ENCODE measurements around the gene PHC2. TPM values are rescaled to one million over a fixed set of nuclear protein-coding genes. Genes with fewer than 3 reads are reported as not detected.

Gene PHC2
- total RNA-seq, 1 experiment from 2014 or later: 71.9 TPM

DNA sequence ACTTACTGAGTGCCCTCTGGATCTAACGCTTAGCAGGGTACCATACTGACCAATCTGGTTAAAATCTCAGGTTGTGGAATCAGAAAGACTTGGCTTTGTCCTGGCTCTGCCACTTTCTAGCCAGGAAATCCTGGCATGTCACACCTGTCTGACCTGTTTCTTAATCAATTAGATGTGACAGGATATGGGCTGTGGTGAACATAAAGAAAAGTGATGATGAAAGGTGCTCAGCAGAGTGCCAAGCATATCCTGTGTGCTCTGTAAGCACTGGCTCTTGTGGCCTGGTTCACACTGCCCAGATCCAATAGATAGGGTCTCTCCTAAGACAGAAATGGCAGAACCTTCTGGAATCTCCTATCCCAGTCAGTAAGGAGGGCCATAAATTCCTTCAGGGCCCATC is 53.9 kb downstream of the PHC2 start:
- in situ Hi-C loops (cut with HindIII; ENCODE audit: low sequenced_read_pairs): no loop called here
- no peak for DNase-seq (ENCODE audit: low spot score)

DNA sequence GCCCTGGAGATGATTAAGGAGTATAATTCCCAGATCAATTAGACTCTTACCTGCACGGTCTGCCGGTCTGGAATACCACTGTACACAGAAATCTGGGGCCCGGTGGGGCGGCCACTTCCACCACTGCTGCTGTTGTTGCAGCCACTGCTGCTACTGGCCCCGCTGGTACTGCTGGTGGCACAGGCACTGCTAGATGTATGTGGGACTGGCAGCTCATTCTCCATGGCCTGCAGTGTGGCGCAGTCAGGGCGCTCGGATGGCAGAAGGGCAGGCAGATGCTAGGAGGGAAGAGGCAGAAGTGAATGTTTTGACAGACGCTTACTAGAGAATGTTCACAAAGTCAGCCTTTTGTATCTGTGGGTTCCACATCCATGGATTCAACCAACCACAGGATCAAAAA is 55.6 kb downstream of the PHC2 start:
- in situ Hi-C loops (cut with HindIII; ENCODE audit: low sequenced_read_pairs): no loop called here
- DNase-seq (ENCODE audit: low spot score): peak; percentile 50

DNA sequence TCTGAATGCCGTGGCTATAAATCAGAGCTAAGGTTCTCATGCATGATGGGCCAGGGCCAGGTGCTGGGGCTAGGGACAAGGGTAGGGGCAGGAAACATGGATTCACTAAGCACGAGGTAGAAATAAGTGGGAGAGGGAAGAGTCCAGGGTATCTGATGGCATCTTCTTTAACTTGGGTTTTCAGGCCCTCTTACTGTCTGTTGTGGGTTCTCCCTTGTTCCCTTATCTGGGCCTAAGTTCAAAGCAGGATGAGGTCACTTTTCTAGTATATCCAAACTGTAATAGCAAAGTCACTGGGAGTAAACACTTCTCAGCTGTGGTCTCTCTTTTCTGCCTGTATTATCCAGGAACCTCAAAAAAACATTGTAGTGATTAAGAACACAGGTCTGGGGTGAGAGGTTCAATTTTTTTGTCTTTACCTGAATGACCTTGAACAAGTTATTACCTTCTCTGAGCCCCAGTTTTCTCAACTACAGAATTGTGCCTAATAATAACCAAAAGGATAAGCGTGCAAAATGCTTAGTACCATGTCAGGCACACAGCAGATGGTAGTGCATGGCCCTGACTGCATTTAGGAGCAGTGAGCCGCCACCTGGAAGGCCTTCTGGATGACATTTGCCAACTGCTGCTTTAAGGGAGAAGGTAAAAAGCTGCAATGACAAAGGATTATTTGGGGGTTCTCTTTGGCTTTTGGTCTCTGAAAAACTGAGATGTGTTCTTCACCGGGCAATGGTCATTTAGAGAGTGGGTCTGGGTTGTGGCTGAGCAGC is 56.4 kb downstream of the PHC2 start:
- in situ Hi-C loops (cut with HindIII; ENCODE audit: low sequenced_read_pairs): no loop called here
- peak; percentile 81 for DNase-seq (ENCODE audit: low spot score)

DNA sequence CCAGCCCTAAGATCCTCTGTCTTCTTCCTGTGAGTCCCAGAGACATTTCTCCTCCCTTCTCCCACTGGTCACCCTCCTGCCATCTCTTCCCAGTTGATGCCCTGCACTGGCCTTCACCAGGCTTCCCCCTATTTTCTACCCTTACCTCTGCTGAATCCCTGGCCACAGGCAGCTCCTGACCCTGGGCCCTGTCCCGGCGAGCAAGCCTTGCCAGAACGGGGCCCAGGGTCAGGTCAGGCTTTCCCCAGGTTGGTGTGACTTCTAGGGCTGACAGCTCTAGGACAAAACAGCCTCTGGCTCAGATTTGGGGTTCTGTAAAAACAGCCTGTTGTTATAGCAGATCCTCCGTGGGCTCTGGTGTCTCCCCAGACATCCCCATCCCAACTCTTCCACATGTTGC is 57.3 kb downstream of the PHC2 start:
- in situ Hi-C loops (cut with HindIII; ENCODE audit: low sequenced_read_pairs): no loop called here
- no peak for DNase-seq (ENCODE audit: low spot score)

DNA sequence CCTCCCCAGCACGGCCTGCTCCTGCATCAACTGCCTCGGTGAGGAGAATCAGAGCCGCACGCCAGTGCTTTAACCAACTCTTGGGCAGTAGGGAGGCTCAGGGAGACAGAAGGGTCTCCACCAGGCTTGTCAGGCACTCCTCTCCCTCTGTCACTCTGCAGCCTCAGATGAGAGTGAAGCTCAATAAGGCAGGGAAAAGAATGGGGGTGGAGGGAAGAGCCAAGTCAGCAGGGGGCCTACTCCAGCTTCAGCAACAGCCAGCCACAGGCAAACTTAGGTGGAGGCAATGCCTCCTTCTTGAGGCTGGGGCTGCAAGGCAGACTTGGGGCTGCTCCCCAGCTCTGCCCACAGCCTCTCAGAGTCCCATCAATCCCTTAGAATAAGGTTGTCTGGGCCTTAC is 58.2 kb downstream of the PHC2 start:
- in situ Hi-C loops (cut with HindIII; ENCODE audit: low sequenced_read_pairs): no loop called here

DNA sequence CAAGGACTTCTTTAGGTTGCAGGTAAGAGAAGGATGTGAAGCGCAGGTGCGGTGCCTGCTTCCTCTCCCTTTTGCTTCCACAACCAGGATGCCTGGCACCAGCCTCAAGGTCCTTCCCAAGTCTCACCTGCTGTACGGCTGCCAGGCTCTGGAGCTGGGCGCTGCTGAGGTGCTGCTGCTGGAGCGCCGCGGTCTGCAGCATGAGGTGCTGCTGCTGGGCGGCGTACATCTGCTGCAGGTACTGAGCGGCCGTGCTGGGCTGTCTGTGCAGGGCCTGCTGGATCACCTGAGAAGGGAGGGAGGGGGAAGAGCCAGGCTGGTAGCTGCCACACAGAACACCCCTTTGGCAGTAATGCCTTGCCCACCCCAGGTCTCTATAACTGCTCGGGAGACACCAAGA is 58.7 kb downstream of the PHC2 start:
- DNase-seq (ENCODE audit: low spot score): no peak
- in situ Hi-C loops (cut with HindIII; ENCODE audit: low sequenced_read_pairs): no loop called here

More for the DNA sequence above, 58.2 kb downstream of the PHC2 start:
- no peak for DNase-seq (ENCODE audit: low spot score)

DNA sequence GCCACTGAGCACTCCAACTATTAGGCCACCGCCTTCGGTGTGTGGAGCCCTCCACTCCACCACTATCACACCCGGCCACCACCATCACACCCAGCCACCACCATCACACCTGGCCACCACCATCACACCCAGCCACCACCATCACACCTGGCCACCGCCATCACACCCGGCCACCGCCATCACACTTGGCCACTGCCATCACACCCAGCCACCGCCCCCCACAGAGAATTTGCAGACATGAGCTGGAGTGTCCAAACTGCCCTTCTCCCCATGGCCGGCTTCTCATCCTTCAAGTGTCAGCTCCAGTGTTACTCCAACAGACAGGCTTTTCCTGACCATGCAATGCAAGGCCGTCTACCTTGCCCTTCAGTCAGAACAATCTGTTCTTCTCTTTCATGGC is 59.6 kb downstream of the PHC2 start:
- in situ Hi-C loops (cut with HindIII; ENCODE audit: low sequenced_read_pairs): no loop called here

DNA sequence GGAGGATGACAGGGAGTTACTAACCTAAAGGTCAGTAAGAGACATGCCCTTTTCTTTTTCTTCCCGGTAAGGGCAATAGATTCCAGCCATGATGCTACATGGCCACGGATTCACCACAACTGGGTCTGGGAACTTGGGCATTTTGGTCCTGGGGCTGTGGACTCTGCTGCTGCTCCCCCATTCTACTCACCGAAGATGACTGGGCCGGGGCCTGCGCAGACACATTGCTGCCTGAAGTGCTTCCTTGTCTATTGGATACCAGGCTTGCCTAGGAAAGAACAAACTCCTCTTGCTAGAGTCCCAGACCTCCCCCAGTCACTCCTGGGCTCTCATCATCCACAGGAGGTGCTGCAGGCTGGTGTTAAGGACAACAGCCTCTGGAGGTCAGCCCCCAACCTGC is 60.1 kb downstream of the PHC2 start:
- in situ Hi-C loops (cut with HindIII; ENCODE audit: low sequenced_read_pairs): no loop called here
- no peak for DNase-seq (ENCODE audit: low spot score)

More for the DNA sequence above, 59.6 kb downstream of the PHC2 start:
- DNase-seq (ENCODE audit: low spot score): no peak

DNA sequence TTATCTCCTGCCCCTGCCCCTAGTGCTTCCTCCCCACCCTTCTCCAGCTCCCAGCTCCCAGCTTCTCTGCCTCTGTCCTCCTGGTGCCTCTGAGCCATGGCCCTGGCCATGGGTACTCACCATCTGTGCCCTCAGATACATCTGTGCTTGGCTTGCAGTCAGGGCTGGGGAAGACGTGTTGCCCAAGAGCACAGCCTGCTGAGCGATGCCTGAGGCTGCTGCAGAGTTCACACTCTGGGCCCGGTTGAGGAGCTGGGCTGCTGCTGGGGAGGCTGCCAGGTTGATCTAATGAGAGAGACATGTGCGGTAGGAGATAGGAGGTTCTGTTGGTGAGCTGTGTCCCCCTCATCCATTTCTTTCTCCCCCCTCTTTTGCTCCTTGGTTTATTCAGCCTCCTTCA is 60.6 kb downstream of the PHC2 start:
- in situ Hi-C loops (cut with HindIII; ENCODE audit: low sequenced_read_pairs): no loop called here
- peak; percentile 77 for DNase-seq (ENCODE audit: low spot score)

DNA sequence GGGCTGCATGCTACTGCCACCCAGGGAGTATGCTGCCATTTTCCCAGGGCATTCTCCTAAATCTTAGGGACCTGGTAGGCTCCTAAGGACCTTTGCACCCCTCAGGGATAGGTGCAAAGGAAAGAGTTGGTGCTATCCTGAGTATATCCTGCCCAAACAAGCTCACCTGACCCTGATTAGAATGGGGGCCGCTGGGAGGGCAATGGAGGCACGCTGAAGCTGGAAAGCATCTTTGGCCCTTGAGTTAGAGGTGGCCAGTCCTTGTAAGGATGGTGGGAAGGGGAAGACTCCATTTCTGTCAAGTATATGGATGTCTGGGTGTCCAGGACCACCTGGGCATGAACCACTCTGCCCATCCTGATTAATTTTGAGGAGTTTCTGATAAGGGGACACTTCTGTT is 61.1 kb downstream of the PHC2 start:
- in situ Hi-C loops (cut with HindIII; ENCODE audit: low sequenced_read_pairs): no loop called here
- DNase-seq (ENCODE audit: low spot score): no peak

DNA sequence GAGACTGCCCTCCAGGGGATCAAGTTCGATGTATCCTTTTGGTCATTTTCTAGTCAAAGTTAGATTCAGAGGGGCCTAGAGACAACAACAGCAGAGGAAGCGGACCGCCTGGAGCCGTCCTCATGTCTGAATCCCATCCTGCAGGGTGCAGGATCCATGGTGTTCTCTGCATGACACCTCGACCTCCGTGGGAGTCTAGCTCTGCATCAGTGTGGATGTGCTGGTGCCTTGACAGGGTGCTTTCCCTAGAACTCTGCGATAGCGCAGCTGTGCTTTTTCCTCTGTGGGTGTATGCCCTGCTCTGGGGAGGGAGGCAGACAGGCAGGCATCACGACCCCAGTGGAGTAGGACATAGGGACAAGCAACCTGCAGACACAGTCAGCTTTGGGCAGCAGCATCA is 61.8 kb downstream of the PHC2 start:
- DNase-seq (ENCODE audit: low spot score): no peak
- in situ Hi-C loops (cut with HindIII; ENCODE audit: low sequenced_read_pairs): no loop called here

DNA sequence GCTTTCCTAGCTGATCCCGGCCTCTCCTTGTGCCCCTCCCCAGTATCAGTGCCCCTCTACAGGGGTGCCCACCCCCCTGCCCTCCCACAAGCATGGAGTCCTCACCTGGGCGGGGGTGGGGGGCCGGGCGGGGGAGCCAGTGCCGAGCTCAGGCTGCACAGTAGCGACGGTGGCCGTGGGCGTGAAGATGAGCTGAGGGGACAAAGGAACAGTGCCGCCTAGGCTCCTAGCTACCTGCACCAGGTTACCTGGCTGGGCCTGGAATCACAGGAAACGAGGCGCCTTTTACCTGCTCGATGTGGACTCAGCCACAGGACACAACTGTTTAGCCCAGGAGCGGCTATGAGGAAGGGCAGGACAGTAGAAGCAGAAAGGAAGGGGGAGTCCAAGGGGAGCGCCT is 62.5 kb downstream of the PHC2 start:
- in situ Hi-C loops (cut with HindIII; ENCODE audit: low sequenced_read_pairs): no loop called here
- DNase-seq (ENCODE audit: low spot score): no peak

DNA sequence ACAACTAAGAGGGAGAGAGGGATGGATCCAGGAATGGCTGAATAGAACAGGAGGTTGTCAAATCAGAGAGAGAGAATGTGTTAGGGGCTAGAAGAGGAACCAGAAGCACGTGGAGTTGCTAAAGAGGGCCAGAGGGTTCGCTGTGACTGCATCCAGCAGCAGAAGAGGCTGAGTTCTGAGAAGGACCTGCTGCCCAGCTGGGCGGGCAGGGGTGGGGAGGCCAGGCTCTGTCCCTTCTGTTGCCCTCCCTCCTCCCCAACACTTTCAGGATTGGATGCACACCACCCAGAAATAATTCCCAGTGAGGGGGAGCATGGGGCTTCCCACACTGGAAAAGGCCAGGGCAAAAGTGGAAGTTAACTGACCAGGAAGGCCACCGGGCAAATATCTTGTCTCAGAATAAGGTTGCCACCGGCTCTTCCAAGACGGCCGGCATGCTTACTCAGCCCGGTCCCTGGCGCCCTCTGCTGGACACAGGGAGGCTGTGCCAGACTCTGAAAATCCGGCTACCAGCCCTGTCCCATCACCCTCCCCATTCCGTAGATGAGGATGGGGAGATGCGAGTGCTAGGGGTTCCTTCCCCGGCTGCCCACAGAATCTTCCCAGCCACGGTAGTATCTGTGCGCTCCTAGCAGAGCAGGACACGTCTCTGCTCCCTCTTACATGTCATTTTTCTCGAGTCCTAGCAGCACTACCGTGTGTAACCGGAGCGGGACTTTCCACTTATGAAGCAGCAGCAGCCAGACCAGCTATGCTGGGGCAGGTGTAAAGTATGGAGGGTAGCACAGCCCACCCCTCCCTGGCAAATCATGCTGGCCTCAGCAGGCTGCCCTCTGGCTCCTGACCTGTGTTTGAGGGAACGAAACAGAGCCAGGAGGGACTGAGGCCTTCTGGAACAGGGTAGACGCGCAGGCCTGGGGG is 63.1 kb downstream of the PHC2 start:
- in situ Hi-C loops (cut with HindIII; ENCODE audit: low sequenced_read_pairs): no loop called here
- DNase-seq (ENCODE audit: low spot score): peak; percentile 92

DNA sequence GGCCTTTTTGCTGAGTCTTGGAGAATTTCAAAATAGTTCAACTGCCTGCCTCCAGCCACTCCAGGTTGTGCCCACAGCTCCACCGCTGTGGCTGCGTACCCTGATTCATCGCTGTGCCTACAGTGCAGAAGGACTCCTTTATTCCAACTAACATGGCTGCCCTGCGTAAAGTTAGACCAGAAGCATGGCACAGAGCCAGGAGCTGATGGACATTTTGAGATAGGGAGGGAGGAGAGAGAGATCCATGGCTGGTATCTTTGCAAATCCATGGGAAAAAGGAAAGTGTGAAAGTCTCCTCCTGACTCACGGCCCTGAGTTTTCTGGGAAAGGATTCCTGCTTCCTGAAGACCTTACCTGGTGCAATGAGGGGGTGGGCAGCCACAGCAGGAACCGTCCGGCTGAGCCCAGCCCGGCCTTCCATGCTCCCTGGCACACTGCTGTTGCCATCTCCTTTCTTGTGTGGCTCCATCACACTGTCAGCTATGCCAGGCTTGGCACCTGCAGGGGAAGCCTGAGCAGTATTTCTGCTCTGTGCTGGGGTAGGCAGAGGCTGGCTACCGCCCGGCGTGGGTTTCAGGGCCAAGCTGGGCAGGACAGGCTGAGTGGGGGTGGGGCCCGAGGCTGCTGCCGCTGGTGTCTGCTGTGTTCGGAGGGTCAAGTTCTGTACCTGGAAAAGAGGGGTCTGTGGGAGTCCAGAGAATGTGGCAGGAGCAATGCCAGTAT is 64.0 kb downstream of the PHC2 start:
- in situ Hi-C loops (cut with HindIII; ENCODE audit: low sequenced_read_pairs): no loop called here
- DNase-seq (ENCODE audit: low spot score): peak; percentile 48

DNA sequence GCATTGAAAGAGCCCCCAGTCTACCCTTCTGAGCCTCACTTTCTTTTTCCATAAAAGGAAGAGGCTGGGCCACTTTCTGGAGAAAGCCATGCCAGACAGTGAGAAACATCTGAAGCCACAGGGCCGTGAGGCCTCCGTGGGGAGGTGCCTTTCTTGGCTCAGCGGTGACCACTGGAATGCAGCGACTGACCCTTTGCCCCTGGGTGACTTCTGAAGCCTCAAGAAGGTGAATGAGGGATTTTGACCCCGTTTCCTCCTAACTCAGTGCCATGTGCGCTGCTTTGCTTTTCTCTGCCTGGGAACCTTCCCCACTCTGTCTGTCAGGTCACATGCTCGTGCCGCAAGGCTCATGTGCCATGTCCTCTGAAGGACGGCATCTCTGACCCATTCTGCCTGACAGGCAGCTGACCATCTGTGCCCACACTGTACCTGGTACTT is 65.3 kb downstream of the PHC2 start:
- in situ Hi-C loops (cut with HindIII; ENCODE audit: low sequenced_read_pairs): no loop called here
- DNase-seq (ENCODE audit: low spot score): peak; percentile 83

DNA sequence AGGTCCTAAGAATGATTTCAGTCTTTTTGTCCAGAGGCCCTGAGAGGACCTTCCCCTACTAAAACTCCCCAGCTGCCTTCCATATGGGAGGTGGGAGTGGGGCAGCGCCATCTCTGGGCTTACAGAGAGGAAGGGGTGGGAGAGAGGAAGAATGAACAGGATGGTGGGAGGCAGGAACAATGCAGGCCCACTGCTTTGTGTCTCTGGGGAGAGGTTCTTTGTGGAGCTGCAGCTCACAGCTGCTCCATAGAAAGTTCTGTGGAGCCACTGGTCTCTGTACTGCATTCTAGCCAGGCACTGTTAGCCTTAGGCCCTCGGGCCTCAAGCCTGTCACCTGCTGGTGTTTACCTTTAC is 66.4 kb downstream of the PHC2 start:
- in situ Hi-C loops (cut with HindIII; ENCODE audit: low sequenced_read_pairs): no loop called here
- DNase-seq (ENCODE audit: low spot score): no peak

DNA sequence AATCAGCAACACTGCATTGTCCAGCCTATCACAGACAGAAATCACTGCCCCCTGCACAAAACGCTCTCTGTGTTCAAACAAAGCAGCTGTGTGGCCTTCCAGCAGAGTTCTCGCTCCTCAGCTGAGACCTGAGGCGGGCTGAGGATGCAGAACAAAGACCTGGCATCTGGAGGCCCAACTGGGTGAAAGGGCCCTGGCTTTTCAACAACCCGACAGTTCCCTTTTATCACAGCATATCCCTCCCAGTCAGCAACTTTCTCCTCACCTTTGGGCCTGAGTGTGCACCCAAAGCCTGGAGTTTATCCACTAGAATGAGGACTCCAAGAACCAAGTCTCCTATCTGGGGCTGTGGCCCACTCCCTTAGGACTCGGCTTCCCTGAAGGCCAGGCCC is 67.4 kb downstream of the PHC2 start:
- DNase-seq (ENCODE audit: low spot score): no peak
- in situ Hi-C loops (cut with HindIII; ENCODE audit: low sequenced_read_pairs): no loop called here

DNA sequence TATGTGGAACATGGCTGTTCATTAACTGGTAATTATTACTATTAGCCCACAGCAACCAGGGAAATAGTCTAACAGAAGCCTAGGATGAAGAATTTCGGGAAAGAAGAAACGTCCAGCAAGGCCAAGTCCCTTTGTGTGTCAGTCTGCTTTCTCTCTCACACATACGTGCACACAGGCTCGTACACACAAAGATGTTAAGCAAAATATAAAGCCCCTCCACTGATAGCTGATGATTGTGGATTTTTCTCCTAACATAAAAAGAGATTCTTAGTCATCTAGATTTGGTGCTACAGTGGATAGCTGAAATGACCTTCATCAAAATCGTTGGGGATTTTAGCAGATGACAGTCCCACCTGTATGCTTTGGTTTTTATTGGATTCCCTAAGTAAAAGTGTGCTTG is 67.9 kb downstream of the PHC2 start:
- DNase-seq (ENCODE audit: low spot score): no peak
- in situ Hi-C loops (cut with HindIII; ENCODE audit: low sequenced_read_pairs): no loop called here

DNA sequence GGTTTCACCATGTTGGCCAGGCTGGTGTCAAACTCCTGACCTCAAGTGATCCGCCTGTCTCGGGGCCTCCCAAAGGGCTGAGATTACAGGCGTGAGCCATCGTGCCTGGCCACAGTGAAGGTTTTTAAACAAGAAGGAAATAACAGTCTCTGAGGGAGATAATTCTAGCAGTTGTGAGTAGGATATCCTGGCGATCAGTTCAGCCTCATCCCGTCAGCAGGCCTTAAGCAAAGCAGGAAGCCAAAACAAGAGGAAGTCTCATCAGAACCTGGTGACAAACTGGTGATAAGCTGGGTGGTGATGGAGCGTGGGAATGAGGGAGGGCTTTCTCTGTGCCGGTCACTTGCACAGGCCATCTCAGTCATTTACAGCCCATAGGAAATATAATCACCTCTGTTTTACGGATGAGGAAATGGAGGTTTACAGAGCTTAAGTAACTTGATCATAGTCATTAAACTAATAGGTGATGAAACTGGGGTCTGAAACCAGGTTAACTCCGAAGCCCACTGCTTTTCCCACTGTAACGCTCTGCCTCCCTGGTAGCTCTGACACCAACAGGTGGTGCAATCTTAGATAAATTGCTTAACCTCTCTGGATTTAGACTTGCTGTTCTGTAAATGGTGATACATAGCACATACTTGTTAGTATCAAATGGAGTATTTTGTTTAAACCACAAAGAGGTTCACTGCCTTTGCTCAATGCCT is 69.2 kb downstream of the PHC2 start:
- no peak for DNase-seq (ENCODE audit: low spot score)
- in situ Hi-C loops (cut with HindIII; ENCODE audit: low sequenced_read_pairs): no loop called here
